ENCODE data around the gene ITSN1. TPM values are rescaled to one million over a fixed set of nuclear protein-coding genes. Genes with fewer than 3 reads are reported as not detected.

ITSN1 gene
- total RNA-seq, 3 donors from 2014 or later (not counting 1 experiment from before 2014, with no cell fraction given): 1.5 to 5.1 (median 2.7) TPM

GRCh38 chr21:33662046-33662445, 19.7 kb downstream of the ITSN1 start:
- Mint-ChIP-seq H3K27me3 (ENCODE audit: low read depth in 2 of 2) (peaks cover 6 to 15% of the 10 kb centered on the region in 2 donors), H3K4me3 (no peak overlapping the region), H3K27ac (no peak overlapping the region), H3K4me1 (peaks cover 0 to 4% of the 10 kb centered on the region in 2 donors), H3K9me3 (no peaks in the 10 kb centered on the region), H3K36me3 (no peaks in the 10 kb centered on the region)
- Histone ChIP-seq H3K9me3 (ENCODE audit: control insufficient read depth, insufficient read depth, low read length) (no peaks in the 10 kb centered on the region), H3K36me3 (ENCODE audit: control insufficient read depth, insufficient read depth, low read length) (no peaks in the 10 kb centered on the region), H3K4me1 (ENCODE audit: control insufficient read depth, insufficient read depth, low read length) (no peaks in the 10 kb centered on the region), H3K4me3 (ENCODE audit: low read length) (no peak overlapping the region), H3K27ac (ENCODE audit: low read length) (no peak overlapping the region), H3K27me3 (ENCODE audit: control insufficient read depth, insufficient read depth, low read length) (no peaks in the 10 kb centered on the region)
- intact Hi-C loops (cut with micrococcal nuclease): no loop called here
- WGBS (ENCODE audit: insufficient coverage): 90% methylated on average over 3 of the region's 3 CpGs
- no peak for TF ChIP-seq CTCF (IDR thresholded peaks at IDR 0.05)
- no peak for DNase-seq
- ATAC-seq: no peak

GRCh38 chr21:33663241-33663640, 20.9 kb downstream of the ITSN1 start:
- WGBS (ENCODE audit: insufficient coverage): 92% methylated on average over 2 of the region's 2 CpGs
- no peaks in the 10 kb centered on the region for H3K36me3 ChIP-seq (ENCODE audit: control insufficient read depth, insufficient read depth, low read length)
- no peak for TF ChIP-seq CTCF (IDR thresholded peaks at IDR 0.05)
- H3K36me3 Mint-ChIP-seq: no peaks in the 10 kb centered on the region
- no peak overlapping the region for H3K27ac ChIP-seq (ENCODE audit: low read length)
- no peak overlapping the region for H3K4me3 Mint-ChIP-seq
- no peaks in the 10 kb centered on the region for H3K9me3 Mint-ChIP-seq
- no peaks in the 10 kb centered on the region for H3K4me1 Mint-ChIP-seq
- no peaks in the 10 kb centered on the region for H3K27me3 ChIP-seq (ENCODE audit: control insufficient read depth, insufficient read depth, low read length)
- H3K9me3 ChIP-seq (ENCODE audit: control insufficient read depth, insufficient read depth, low read length): no peaks in the 10 kb centered on the region
- no peak overlapping the region for H3K27ac Mint-ChIP-seq
- H3K27me3 Mint-ChIP-seq (ENCODE audit: low read depth in 2 of 2): peaks cover 3 to 12% of the 10 kb centered on the region in 2 donors
- no peaks in the 10 kb centered on the region for H3K4me1 ChIP-seq (ENCODE audit: control insufficient read depth, insufficient read depth, low read length)
- no peak overlapping the region for H3K4me3 ChIP-seq (ENCODE audit: low read length)
- intact Hi-C loops (cut with micrococcal nuclease): no loop called here
- DNase-seq (no peak), ATAC-seq (no peak)

GRCh38 chr21:33664135-33664534, 21.8 kb downstream of the ITSN1 start:
- Mint-ChIP-seq H3K36me3 (no peaks in the 10 kb centered on the region), H3K9me3 (no peaks in the 10 kb centered on the region), H3K27ac (no peak overlapping the region), H3K4me1 (no peaks in the 10 kb centered on the region), H3K4me3 (no peak overlapping the region), H3K27me3 (ENCODE audit: low read depth in 2 of 2) (peaks cover 3 to 6% of the 10 kb centered on the region in 2 donors)
- WGBS (ENCODE audit: insufficient coverage): 92% methylated on average over 3 of the region's 3 CpGs
- intact Hi-C loops (cut with micrococcal nuclease): no loop called here
- H3K9me3 ChIP-seq (ENCODE audit: control insufficient read depth, insufficient read depth, low read length): no peaks in the 10 kb centered on the region
- H3K4me3 ChIP-seq (ENCODE audit: low read length): no peak overlapping the region
- H3K27ac ChIP-seq (ENCODE audit: low read length): no peak overlapping the region
- H3K36me3 ChIP-seq (ENCODE audit: control insufficient read depth, insufficient read depth, low read length): no peaks in the 10 kb centered on the region
- H3K4me1 ChIP-seq (ENCODE audit: control insufficient read depth, insufficient read depth, low read length): no peaks in the 10 kb centered on the region
- TF ChIP-seq CTCF (IDR thresholded peaks at IDR 0.05): no peak
- no peaks in the 10 kb centered on the region for H3K27me3 ChIP-seq (ENCODE audit: control insufficient read depth, insufficient read depth, low read length)
- DNase-seq: no peak
- no peak for ATAC-seq

GRCh38 chr21:33666153-33666552, 23.9 kb downstream of the ITSN1 start:
- Mint-ChIP-seq H3K27ac (no peak overlapping the region), H3K9me3 (no peaks in the 10 kb centered on the region), H3K4me3 (no peak overlapping the region), H3K36me3 (no peaks in the 10 kb centered on the region), H3K4me1 (no peaks in the 10 kb centered on the region), H3K27me3 (ENCODE audit: low read depth in 2 of 2) (peaks cover 3 to 6% of the 10 kb centered on the region in 2 donors)
- Histone ChIP-seq H3K4me3 (ENCODE audit: low read length) (no peak overlapping the region), H3K27ac (ENCODE audit: low read length) (no peak overlapping the region), H3K9me3 (ENCODE audit: control insufficient read depth, insufficient read depth, low read length) (no peaks in the 10 kb centered on the region), H3K27me3 (ENCODE audit: control insufficient read depth, insufficient read depth, low read length) (no peaks in the 10 kb centered on the region), H3K4me1 (ENCODE audit: control insufficient read depth, insufficient read depth, low read length) (no peaks in the 10 kb centered on the region), H3K36me3 (ENCODE audit: control insufficient read depth, insufficient read depth, low read length) (no peaks in the 10 kb centered on the region)
- intact Hi-C loops (cut with micrococcal nuclease): no loop called here
- TF ChIP-seq CTCF (IDR thresholded peaks at IDR 0.05): no peak
- no CpG with 5 or more reads among the region's 2 CpGs for WGBS (ENCODE audit: insufficient coverage)
- ATAC-seq: no peak
- DNase-seq: no peak
